Ishikawa (cell line): ENCODE results near the gene OR7C2.

ENCODE experiments used
- CEBPB ChIP-seq: IDR thresholded peaks from 2 replicates; pipeline ENCODE4 v1.6.1; 2012
- CREB1 ChIP-seq: IDR thresholded peaks from 2 replicates; pipeline ENCODE4 v1.6.1; 2012; ENCODE audit warnings: low read depth
- EGR1 ChIP-seq: IDR thresholded peaks from 2 replicates; pipeline ENCODE4 v1.6.1; 2012
- NFIC ChIP-seq: IDR thresholded peaks from 2 replicates; pipeline ENCODE4 v1.6.1; 2012
- RAD21 ChIP-seq: IDR thresholded peaks from 2 replicates; pipeline ENCODE4 v1.6.1; 2012; ENCODE audit warnings: low read depth
- REST ChIP-seq: IDR thresholded peaks from 2 replicates; pipeline ENCODE4 v1.6.1; 2012; ENCODE audit warnings: low read depth, mild to moderate bottlenecking
- YY1 ChIP-seq: IDR thresholded peaks from 2 replicates; pipeline ENCODE4 v1.6.1; 2012; ENCODE audit warnings: low read depth
- ZBTB7A ChIP-seq: IDR thresholded peaks from 2 replicates; pipeline ENCODE4 v1.6.1; 2012; ENCODE audit warnings: low read depth

- TF ChIP-seq CREB1 (no peak), RAD21 (no peak), ZBTB7A (no peak), NFIC (no peak), YY1 (no peak), EGR1 (no peak), CEBPB (no peak), REST (no peak)
Observed at GRCh38 chr19:14943601-14944000, 2.3 kb downstream of the OR7C2 start.
